GM12891 (cell line): Measurements from ENCODE around the gene ZNF407.

Source experiments
- DNase-seq: peaks from one replicate; pipeline ENCODE4 v3.0.0; 2011; ENCODE audit warnings: low spot score; ENCODE audit not compliant: insufficient read length
- FAIRE-seq: peaks from 2 replicates; lab custom pipeline; 2011; peaks lifted over from hg19 to GRCh38; lab: Jason Lieb, UNC
- PAX5 ChIP-seq: IDR thresholded peaks from 2 replicates; pipeline ENCODE4 v1.6.1; 2011; ENCODE audit warnings: low read length, moderate library complexity, mild to moderate bottlenecking; ENCODE audit not compliant: insufficient read depth, severe bottlenecking
- POLR2A ChIP-seq: IDR thresholded peaks from 2 replicates; pipeline ENCODE4 v1.6.1; 2011; ENCODE audit warnings: low read depth, low read length, control low read depth
- POLR2AphosphoS5 ChIP-seq: IDR thresholded peaks from 2 replicates; pipeline ENCODE4 v1.6.1; 2011; ENCODE audit warnings: low read depth, low read length, control low read depth
- POU2F2 ChIP-seq: IDR thresholded peaks from 2 replicates; pipeline ENCODE4 v1.6.1; 2011; ENCODE audit warnings: low read depth, mild to moderate bottlenecking, control low read depth, low read length, moderate library complexity
- SPI1 ChIP-seq: IDR thresholded peaks from 2 replicates; pipeline ENCODE4 v1.6.1; 2011; ENCODE audit warnings: low read depth, low read length, control low read depth
- TAF1 ChIP-seq: IDR thresholded peaks from 2 replicates; pipeline ENCODE4 v1.6.1; 2011; ENCODE audit warnings: low read depth, low read length, control low read depth

ZNF407 gene

GRCh38 chr18:75066021-75066880 lies 468.6 kb downstream of the ZNF407 start:
- DNase-seq (no peak), FAIRE-seq (no peak)
- TF ChIP-seq POLR2AphosphoS5 (no peak), POLR2A (no peak), POU2F2 (no peak), PAX5 (no peak), SPI1 (no peak)

DNA sequence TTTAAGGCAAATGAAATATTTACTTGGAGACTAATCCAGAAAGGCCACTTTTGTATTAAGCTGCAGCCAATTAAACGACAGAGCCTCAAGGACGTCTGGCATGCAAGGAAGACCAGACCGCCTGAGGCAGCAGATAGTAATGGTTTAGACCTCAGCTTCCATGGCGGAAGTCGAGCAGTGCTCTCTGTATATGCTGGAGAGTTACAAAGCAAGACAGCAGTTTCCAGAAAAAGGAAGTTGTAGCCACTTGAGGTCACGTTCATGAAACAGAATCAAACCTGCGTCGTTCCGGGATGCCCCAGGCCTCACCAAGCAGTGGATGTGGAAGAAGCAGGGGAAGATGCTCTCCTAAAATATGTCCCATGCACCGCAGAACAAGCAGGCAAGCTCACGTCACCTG lies 469.3 kb downstream of the ZNF407 start:
- no peak for FAIRE-seq
- no peak for DNase-seq
- TF ChIP-seq POLR2AphosphoS5 (no peak), POU2F2 (no peak), POLR2A (no peak), PAX5 (no peak), TAF1 (no peak), SPI1 (no peak)

DNA sequence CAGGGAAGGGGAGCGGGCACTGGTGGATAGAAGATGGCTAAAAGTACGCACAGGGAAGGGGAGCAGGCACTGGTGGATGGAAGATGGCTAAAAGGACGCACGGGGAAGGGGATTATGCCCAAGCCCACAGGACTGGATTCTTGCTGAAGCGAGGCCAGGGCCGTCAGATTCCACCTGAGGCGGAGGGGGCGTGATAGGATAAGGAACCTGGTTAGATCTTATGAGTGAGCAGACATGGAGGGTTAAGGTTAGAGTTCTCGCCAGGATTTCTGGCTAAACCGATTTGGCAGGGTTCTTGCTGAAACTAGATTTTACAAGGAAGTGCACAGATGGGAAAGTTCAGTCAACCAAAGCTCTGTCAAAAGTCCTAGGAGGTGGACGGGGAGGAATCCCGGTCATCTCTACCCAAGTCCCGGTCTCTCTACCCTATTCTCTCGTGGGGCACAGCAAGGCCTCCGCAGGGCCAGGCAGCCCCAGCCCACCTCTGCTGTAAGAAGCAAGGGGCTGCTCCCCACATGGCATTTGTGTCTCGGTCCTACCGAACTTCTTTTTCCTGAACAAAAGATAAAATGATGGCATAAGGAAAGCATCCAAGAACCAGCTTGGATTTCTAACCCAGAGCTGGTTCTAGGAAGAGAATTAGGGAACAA lies 470.5 kb downstream of the ZNF407 start:
- FAIRE-seq, result no peak
- no peak for TF ChIP-seq POLR2A
- no peak for TF ChIP-seq POLR2AphosphoS5
- TF ChIP-seq TAF1, result no peak
- no peak for TF ChIP-seq SPI1
- TF ChIP-seq PAX5, result no peak
- no peak for TF ChIP-seq POU2F2
- DNase-seq, result no peak

- TF ChIP-seq TAF1 (no peak), PAX5 (no peak), POU2F2 (no peak), SPI1 (no peak), POLR2AphosphoS5 (no peak), POLR2A (no peak)
- FAIRE-seq (no peak), DNase-seq (no peak)
These were observed 471.2 kb downstream of the ZNF407 start for GRCh38 chr18:75068682-75069435.

GRCh38 chr18:75070235-75070624 lies 472.6 kb downstream of the ZNF407 start:
- no peak for DNase-seq
- TF ChIP-seq TAF1 (no peak), POU2F2 (no peak), SPI1 (no peak), POLR2AphosphoS5 (no peak), PAX5 (no peak), POLR2A (no peak)
- FAIRE-seq, result peak; percentile 45

GRCh38 chr18:75070625-75071483 lies 473.2 kb downstream of the ZNF407 start:
- FAIRE-seq (peak; percentile 93), DNase-seq (peak; percentile 52)
- TF ChIP-seq SPI1 (peak; percentile 77), POLR2A (no peak), POU2F2 (0 out of 2 replicates have a peak, but pooled peaks have one; percentile 31), POLR2AphosphoS5 (no peak), PAX5 (no peak)

- DNase-seq, result no peak
- TF ChIP-seq POLR2AphosphoS5 (no peak), PAX5 (no peak), SPI1 (no peak), TAF1 (no peak), POLR2A (no peak)
- FAIRE-seq, result no peak
These were observed 473.8 kb downstream of the ZNF407 start for GRCh38 chr18:75071484-75071785.

DNA sequence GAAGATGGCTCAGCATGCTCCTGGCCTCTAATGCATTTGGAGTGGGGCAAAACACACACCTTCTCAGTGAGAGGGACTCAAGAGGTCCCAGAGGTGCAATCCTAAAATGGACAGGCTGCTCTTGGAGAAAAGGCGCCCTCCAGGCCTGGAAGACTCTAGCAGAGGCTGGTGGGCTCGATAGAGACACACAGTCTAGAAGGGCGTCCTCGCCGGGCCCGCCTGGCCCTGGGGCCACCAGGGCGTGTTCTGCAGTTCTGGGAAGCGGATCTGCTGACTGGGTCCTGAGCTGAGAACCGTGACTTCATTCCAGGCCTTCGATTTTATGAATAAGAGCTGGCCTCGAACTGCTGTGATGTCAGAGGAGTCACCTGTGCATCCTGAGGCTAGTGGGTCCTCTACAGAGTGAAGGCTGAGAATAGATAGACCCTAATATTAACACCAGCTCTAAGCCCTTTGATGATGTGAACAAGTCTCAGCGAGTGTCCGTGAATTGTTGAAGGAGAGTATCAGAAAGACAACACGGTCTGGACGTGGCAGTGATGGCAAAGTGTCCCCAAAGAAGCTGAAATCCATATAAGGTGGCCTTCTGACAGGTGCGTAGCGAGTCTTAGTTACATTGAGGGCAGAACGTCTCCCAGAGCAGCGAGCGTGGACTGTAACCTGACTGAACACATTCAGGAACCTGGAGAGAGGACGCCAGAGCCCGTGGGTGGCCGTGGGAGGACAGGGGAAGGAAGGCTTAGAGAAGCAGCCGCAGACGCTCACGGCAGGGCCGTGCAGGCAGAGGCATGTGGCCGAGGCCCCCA lies 474.4 kb downstream of the ZNF407 start:
- no peak for FAIRE-seq
- TF ChIP-seq POLR2AphosphoS5 (no peak), POLR2A (no peak), PAX5 (no peak), SPI1 (no peak), TAF1 (no peak), POU2F2 (no peak)
- DNase-seq, result no peak
